Measurements from ENCODE around the gene TOMT. TPM values are rescaled to one million over a fixed set of nuclear protein-coding genes. Genes with fewer than 3 reads are reported as not detected.
"Not testable (repeated sequence)": the region's sequence is repeated elsewhere in the genome, so short reads cannot be mapped to it uniquely, and the experiment has no call there.

Gene TOMT
- total and polyA plus RNA-seq, 2 experiments from 2014 or later: not detected

GRCh38 chr11:72132646-72133045 is 26.9 kb downstream of the TOMT start:
- Histone ChIP-seq H3K4me1 (ENCODE audit: insufficient read depth) (no peaks in the 10 kb centered on the region), H3K9me2 (replicated peaks; ENCODE audit: insufficient read depth) (no peaks in the 10 kb centered on the region), H2AFZ (no peak overlapping the region), H3K4me3 (no peak overlapping the region), H3K79me2 (no peaks in the 10 kb centered on the region), H3K27ac (no peak overlapping the region), H3K36me3 (replicated peaks; ENCODE audit: insufficient read depth, low read depth) (no peaks in the 10 kb centered on the region), H3K9me3 (ENCODE audit: low read depth) (no peaks in the 10 kb centered on the region), H3K27me3 (peaks cover 3% of the 10 kb centered on the region), H4K20me1 (ENCODE audit: insufficient read depth, poor library complexity, severe bottlenecking) (no peaks in the 10 kb centered on the region), H3K4me2 (no peak overlapping the region)
- no peak for DNase-seq (ENCODE audit: low spot score)
- 88% methylated on average over 2 of the region's 2 CpGs for WGBS (ENCODE audit: low lambda C conversion rate, missing lambda C conversion rate)
- no peak for TF ChIP-seq CTCF (IDR thresholded peaks at IDR 0.05; ENCODE audit: poor library complexity)
- no peak for TF ChIP-seq EZH2phosphoT487 (IDR thresholded peaks at IDR 0.05; ENCODE audit: low read depth, severe bottlenecking, unreplicated experiment)
- TF ChIP-seq EZH2 (IDR thresholded peaks at IDR 0.05; ENCODE audit: borderline replicate concordance): no peak

- not testable (repeated sequence) for H3K79me2 ChIP-seq; H3K4me2 ChIP-seq; H3K9me3 ChIP-seq (ENCODE audit: low read depth); H3K4me3 ChIP-seq; H3K9me2 ChIP-seq (replicated peaks; ENCODE audit: insufficient read depth); H3K27me3 ChIP-seq; H3K36me3 ChIP-seq (replicated peaks; ENCODE audit: insufficient read depth, low read depth); DNase-seq (ENCODE audit: low spot score); H3K4me1 ChIP-seq (ENCODE audit: insufficient read depth); H4K20me1 ChIP-seq (ENCODE audit: insufficient read depth, poor library complexity, severe bottlenecking); H2AFZ ChIP-seq; H3K27ac ChIP-seq
- 83% methylated on average over 4 of the region's 4 CpGs for WGBS (ENCODE audit: low lambda C conversion rate, missing lambda C conversion rate)
Measured at GRCh38 chr11:72135473-72135872, 29.7 kb downstream of the TOMT start, which contains the start of gene FOLR3. TSS of gene FOLR3 (plus strand) at chr11:72135725. CDS start at chr11:72135953, 228 bp downstream.

- peaks cover 3% of the 10 kb centered on the region for H3K27me3 ChIP-seq
- no peaks in the 10 kb centered on the region for H3K9me3 ChIP-seq (ENCODE audit: low read depth)
- no peak for TF ChIP-seq EZH2phosphoT487 (IDR thresholded peaks at IDR 0.05; ENCODE audit: low read depth, severe bottlenecking, unreplicated experiment)
- TF ChIP-seq EZH2 (IDR thresholded peaks at IDR 0.05; ENCODE audit: borderline replicate concordance): no peak
- no peak for TF ChIP-seq CTCF (IDR thresholded peaks at IDR 0.05; ENCODE audit: poor library complexity)
- H3K27ac ChIP-seq: no peak overlapping the region
- H2AFZ ChIP-seq: no peak overlapping the region
- H4K20me1 ChIP-seq (ENCODE audit: insufficient read depth, poor library complexity, severe bottlenecking): no peaks in the 10 kb centered on the region
- H3K79me2 ChIP-seq: no peaks in the 10 kb centered on the region
- H3K4me2 ChIP-seq: no peak overlapping the region
- H3K4me1 ChIP-seq (ENCODE audit: insufficient read depth): no peaks in the 10 kb centered on the region
- DNase-seq (ENCODE audit: low spot score): no peak
- no peaks in the 10 kb centered on the region for H3K9me2 ChIP-seq (replicated peaks; ENCODE audit: insufficient read depth)
- 91% methylated on average over 14 of the region's 14 CpGs for WGBS (ENCODE audit: low lambda C conversion rate, missing lambda C conversion rate)
- H3K4me3 ChIP-seq: no peak overlapping the region
- H3K36me3 ChIP-seq (replicated peaks; ENCODE audit: insufficient read depth, low read depth): no peaks in the 10 kb centered on the region
Measured at GRCh38 chr11:72135891-72136683, 30.4 kb downstream of the TOMT start.

- TF ChIP-seq CTCF (IDR thresholded peaks at IDR 0.05; ENCODE audit: poor library complexity) (no peak), EZH2 (IDR thresholded peaks at IDR 0.05; ENCODE audit: borderline replicate concordance) (no peak), EZH2phosphoT487 (IDR thresholded peaks at IDR 0.05; ENCODE audit: low read depth, severe bottlenecking, unreplicated experiment) (no peak)
- no peaks in the 10 kb centered on the region for H3K4me1 ChIP-seq (ENCODE audit: insufficient read depth)
- WGBS (ENCODE audit: low lambda C conversion rate, missing lambda C conversion rate): 89% methylated on average over 4 of the region's 4 CpGs
- no peaks in the 10 kb centered on the region for H4K20me1 ChIP-seq (ENCODE audit: insufficient read depth, poor library complexity, severe bottlenecking)
- H3K9me3 ChIP-seq (ENCODE audit: low read depth): no peaks in the 10 kb centered on the region
- H3K9me2 ChIP-seq (replicated peaks; ENCODE audit: insufficient read depth): no peaks in the 10 kb centered on the region
- no peak overlapping the region for H2AFZ ChIP-seq
- no peaks in the 10 kb centered on the region for H3K36me3 ChIP-seq (replicated peaks; ENCODE audit: insufficient read depth, low read depth)
- H3K4me3 ChIP-seq: no peak overlapping the region
- H3K4me2 ChIP-seq: no peak overlapping the region
- H3K27ac ChIP-seq: no peak overlapping the region
- no peaks in the 10 kb centered on the region for H3K79me2 ChIP-seq
- H3K27me3 ChIP-seq: peaks cover under 1% of the 10 kb centered on the region
- no peak for DNase-seq (ENCODE audit: low spot score)
Measured at GRCh38 chr11:72136684-72137262, 31.0 kb downstream of the TOMT start.

All from hepatocyte (in vitro differentiated cells).